ENCODE measurements around the gene ALOXE3.

ALOXE3 gene

DNA sequence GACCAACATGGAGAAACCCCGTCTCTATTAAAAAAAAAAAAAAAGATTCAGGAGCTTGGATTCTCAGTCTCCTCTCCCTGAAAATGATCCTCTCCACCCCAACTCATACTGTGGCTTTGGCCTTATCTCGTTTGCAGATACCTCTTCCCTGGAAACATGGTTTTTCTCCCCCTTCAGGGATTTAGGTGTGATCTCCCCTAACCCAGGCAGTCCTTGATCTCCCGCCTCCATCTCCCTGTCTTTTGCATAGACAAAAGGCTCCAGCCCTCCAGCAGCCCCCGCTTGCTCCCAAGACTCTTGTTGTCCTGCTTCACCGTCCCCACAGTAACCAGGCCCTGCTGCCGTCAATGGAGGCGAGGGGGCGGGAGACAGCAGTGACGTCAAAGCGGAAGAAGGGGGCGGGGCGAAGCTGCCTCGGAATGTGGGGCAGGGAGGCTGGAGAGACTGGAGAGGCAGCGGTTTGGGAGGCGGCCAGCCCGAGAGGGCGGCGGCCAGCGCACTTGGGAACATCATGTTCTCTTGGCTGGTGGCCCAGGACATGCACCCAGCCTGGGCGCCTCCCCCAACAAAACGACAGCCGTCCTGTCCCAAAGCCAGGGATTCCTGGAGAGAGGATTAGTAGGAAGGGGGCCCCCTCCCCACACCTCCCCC, 35.8 kb upstream of the ALOXE3 start:
- peak in 2 of 3 experiments; percentile 30 for DNase-seq

DNA sequence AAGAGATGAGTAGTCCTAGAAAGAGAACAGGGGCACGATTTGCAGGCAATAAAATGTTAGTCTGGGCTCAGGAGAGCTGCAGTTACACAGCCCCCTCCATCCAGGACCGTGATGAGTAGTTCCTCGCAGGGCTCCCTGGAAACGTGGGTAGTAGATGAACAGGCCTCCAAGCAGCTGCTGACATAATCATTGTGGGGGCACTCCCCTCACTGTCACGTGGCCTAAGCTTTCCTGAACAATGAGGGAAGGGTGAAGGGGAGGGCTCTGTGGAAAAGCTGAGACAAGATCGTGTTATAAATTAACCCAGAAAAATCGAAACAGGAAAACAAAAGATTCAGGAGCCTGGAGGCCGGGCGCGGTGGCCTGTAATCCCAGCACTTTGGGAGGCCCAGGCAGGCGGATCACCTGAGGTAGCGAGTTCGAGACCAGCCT, 35.2 kb upstream of the ALOXE3 start:
- DNase-seq: peak in 1 of 3 experiments; percentile 8

DNA sequence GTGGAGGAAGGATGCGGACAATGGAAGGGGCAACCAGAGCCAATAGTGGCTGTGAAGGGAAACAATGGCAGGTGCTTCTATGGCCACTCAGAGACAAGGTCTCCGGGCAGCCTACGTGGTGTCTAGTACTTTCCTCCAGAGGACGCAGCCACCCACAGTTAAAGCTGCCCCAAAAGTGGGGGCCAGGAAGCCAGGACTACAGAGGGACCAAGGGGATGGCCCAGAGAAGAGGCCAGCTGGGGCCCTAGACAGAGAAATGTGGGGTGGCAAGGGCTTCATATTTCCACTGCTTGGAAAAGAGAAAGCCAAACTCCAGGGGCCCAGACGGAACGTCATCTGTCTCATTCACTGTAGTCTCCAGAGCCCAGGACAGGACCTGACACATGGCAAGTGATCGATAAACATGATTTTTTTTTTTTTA, 34.7 kb upstream of the ALOXE3 start:
- no peak for DNase-seq

DNA sequence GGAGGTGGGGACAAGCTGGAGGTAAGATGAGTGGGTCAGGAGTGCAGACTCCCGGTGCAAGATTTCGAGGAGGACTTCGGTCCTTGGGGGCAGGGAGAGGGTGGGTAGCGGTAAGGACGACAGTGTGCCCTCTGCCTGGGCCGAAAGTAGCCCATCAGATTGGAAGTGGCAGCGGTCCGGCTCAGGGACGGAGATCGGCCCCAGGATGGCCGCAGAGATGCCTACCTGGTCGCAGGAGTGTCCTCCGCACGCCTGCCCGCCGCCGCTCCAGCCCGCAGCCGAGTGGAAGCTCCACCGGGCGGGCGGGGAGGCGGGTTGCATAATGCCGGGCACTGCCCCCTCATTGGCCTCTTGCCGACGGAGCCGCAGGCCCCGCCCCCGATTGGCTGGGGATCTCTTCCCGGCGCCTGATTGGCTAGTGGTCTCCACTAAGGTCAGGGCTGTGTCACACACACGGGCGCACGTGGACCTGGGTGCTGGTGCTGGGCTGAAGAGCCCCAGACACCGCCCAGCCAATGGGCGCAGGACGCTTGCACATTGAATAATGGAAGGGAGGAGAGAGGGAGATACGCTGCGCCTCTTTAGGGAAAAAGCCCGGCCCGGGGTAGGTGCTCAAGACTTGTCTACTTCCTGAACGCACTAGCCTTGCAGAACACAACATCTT, 33.9 kb upstream of the ALOXE3 start, which contains the start of gene PER1:
Gene PER1, minus strand, starts transcription at position 293 of the 664 bp plus-strand sequence. CDS start 1,698 bp downstream, outside the sequence.
- peak; percentile 86 to 92 (median 90) for DNase-seq

DNA sequence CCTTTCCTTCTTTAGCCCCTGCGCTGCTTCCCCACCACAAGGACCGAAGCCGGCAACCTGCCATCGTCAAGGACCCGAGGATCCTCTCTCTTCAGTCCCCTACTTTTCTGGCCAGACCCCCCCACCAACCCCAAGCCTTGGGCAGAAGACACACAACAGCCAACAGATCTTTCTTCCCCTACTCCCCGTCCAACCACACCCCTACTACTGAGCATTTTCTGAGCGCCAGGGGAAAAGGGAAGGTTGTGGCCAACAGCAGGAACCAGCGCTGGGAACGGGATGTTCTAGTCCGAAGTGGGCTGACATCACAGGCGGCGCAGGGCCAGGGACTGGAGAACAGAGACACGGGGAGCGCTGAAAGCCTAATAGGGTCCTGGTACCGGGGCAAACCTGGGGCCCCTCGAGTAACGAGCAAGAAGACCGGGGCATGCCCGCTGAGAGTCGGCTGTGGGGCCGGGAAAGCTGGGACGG, 33.4 kb upstream of the ALOXE3 start:
- DNase-seq: peak in 2 of 3 experiments; percentile 41 to 47

DNA sequence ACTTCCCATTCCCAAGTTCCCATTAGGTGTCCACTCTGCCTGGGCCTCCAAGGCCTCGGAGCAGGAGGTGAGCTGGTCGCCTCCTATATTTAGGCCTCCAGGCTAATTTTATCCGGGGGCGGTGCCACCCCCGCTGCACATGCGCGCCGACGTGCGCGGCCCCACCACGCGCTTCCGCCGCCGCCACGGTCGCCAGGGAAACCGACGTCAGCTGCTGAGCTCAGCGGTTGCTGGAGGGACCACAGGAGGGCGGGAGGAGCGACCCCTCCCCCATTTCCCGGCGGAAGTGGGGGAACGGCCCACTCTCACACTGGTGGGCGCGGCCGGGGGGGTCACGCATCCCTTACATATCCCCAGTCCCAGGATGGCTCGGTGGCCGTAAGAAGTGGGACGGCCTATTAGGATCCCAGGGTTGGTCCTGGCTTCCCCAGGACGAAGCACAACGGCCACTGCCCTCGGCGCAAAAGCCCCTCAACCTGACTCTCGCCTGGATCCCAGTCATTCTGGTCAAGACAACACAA, 32.9 kb upstream of the ALOXE3 start:
- DNase-seq: peak; percentile 67 to 84 (median 77)

DNA sequence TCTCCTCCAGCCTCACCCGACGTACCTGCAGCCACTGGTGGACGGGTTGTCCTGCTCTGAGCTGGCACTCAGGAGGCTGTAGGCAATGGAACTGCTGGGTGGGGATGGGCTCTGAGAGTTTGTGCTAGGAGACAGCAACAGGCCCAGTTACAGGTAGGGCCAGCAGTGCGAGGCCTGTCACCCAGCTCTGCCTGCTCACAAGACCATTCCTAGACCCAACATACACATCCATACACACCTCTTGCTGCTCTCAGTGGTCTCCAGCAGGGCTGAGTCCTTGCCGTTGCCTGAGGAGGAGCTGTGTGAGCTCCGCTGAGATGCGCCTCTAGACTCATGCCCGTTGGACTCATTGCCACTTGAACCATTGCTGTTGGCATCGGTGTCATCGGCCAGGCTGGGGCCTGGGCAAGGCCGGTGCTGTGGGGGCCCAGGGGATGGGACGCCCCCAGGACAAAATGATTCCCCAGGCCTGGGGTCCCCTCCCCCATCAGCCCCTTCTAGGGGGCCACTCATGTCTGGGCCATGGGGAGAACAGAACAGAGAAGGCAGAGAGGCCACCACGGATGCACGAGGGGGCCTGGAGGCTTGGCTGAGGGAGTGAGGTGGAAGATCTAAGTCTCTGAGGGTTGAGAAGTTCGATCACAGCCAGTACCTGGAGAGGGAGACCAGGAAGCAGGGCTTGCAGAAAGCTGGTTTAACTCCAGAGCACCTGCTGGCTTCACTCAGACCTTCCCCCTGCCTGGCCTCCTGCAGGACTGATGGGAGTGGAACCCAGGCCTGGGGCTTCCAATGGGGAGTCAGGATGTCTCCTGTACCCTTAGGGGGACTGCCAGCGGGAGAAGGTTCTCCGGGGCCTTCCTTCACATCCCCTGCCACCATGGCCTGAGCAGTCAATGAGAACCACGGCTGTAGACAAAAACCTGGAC, 32.1 kb upstream of the ALOXE3 start:
- DNase-seq: no peak

DNA sequence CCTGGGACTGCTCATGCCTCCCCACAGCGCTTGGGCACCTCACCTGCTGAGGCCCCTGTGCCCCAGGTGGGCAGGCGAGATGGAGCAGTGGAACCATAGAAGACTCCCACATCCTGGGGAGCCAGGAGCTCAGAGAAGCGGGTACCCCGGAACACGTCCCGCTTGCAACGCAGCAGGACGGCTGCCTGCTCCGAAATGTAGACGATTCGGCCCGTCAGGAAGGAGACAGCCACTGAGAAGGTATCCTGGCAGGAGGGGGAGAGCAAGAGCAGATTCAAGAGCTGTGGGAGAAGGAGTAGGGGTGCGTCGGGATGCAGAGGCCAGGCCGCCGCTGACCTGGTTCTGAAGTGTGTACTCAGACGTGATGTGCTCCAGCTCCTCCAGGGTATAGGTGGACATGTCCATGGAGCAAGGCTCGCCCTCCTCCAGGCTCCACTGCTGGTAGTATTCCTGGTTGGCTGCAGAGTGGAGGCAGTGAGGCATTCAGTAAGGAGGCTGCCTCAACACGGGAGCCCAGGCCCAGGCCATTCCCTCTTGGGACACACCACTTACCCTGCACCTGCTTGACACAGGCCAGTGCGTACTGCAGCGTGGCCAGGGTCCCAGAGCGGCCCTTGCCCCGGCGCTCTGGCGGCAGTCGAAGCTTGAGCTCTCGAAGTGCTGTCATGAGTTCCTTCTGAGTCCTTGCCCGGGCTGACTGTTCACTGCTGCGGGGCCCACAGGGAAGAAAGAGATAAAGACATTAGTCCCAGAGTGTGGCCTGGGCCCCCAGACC, 31.3 kb upstream of the ALOXE3 start:
- DNase-seq: no peak

DNA sequence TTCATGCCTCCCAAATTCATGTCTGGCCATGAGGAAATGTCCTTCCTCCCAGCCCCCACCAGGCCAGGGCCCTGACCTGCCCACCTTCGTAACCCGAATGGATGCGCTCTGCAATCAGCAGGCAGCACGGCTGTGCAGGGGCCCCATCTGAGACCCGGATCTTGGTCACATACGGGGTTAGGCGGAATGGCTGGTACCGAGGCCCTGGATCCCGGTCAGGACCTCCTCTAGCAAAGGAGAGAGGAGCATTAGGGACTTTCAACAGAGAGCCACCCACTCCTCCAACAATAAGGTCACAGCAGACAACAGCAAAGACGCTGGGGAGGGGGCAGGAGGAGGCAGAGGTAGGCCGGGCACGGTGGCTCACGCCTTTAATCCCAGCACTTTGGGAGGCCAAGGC, 30.2 kb upstream of the ALOXE3 start:
- DNase-seq: no peak

DNA sequence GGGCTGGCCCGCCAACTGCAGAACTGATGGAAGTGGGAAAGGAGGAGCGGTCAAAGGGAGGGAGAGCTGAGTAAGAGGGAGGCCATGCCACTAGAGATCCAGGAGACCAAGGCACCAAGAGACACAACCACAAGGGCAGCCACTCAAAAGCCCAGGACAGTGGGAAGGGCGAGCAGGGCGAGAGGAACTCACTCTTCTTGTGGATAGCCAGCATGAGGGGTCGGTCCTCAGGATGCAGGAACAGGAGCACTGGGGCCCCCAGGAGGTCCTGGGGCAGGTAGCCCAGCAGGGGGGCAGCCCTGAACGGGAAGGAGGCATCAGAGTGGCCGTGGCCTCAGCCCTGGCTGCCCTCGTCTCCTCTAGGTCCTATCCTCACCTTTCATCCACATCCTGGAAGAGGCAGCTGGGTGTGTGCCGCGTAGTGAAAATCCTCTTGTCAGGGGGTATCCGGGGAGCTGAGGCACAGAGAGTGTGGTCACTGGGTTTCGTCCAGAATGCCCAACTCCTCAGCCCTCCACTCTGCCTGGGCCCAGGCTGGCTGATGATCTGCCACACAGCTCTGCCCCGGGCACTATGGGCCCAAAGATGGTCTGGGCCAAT, 29.6 kb upstream of the ALOXE3 start:
- DNase-seq: no peak

DNA sequence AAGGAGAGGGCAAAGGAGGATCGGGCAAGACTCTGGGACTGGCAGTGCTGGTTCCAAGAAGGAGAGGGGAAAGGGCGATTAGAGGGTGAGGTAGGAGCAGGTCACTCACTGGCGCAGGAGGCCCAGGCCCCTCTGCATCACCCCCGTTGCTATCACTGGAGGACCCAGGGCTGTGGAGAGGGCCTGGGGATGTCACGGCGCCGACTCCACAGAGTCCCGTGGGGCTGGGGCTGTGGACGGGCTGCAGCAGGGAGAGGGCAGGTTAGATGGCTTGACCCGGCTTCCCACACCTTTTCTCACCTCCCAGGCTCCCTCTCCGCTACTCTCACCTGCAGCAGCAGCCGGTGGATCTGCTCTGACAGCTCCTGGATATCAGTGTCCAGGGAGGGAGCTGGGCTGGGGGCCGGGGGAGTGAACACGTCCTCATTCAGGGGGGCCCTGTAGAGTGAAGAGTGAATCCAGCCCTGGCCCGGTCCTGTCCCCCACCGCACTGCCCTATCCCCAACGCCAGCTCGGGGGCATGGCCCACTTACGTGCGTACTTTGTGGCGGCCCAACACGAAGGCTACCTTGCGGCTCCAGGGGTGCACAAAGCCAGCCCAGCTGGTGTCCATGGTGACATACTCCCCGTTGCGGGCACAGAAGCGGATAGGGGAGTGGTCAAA, 29.0 kb upstream of the ALOXE3 start:
- no peak for DNase-seq

DNA sequence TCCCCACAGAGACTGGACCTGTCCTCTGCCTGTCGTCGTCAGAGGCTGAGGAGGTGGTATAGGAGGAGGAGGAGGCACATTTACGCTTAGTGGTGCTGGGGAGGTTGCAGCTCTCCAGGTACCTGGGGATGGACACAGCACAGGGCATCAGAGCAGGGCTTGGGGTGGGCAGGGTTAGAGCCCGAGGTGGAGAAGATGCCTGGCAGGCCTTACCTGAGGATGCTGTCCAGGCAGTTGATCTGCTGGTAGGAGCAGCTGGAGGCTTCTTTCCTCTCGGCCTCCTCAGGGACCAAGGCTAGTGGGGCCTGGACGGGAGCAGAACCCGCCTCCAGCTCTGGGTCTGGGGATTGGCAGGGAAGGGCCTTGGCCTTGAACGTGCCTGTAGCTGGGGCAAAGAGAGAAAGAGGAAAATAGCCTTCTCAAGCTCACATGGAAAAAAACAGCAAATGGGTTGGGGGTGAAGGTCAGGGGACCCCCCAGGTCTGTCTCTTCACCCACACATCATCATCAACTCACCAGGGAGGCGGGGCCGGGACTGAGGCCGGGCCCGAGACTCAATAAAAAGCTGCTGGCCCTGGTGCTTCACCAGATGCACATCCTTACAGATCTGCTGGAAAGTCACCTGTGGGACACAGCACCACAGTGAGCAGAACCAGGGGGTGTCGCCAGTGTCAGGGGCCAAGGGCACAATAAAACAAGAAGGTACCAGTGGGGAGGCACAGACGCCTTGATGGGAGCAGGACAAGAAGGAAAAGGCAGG, 28.2 kb upstream of the ALOXE3 start:
- no peak for DNase-seq

DNA sequence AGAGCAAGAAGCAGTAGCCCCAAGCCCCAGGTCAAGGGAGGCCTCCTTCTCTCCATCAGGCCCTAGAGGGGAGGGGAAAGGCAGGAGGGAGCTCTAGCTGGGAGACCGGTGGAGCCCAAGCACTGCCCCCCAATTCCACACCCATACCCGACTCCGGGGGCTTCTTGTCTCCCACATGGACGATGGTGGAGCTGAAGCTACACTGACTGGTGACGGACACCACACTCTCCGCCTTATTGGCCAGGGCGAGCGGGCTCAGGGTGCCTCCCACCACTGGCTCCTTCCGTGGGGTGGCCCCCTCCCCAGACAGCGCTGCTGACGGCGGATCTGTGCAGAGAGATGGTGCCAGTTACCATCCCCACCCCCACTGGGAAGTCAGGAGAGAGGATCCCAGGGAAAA, 27.5 kb upstream of the ALOXE3 start:
- no peak for DNase-seq

DNA sequence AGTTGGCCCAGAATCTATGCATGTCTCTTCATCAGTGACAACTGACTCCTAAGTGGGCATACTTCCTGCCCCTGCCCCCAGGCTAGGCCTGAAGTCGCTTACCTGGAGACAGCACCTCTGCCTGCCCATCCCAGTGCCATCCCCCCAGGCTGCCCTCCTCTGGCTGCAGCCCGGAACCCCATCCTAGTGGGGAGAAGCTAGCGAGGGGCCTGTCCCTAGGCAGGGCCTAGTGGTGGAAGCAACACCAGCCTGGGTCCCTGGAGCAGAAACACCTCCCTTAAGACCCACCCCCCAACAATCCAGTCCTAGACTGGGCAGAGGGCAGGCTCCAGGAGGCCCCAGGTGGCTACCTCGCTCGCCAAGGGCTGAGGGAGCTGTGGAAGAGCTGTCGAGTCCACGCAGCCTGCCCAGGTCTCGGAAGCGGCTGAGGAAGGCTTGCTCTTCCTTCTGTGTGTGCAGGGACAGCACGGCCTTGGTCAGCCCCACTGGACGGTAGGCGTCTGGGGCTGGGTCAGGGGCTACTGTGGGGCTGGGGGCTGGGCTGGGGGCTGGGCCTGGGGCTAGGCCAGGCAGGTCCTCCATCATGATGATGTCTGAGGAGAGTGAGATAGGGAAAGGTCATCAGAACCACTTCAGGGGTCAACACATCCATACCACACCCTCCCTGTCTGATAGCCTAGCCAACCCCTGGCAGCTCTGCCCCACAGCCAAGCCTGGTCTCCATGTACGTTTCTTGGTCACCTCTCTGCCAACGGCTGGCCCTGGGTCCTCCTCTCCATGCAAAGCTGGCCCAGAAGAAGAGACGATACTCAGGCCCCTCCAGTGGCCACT, 26.3 kb upstream of the ALOXE3 start:
- DNase-seq: no peak

DNA sequence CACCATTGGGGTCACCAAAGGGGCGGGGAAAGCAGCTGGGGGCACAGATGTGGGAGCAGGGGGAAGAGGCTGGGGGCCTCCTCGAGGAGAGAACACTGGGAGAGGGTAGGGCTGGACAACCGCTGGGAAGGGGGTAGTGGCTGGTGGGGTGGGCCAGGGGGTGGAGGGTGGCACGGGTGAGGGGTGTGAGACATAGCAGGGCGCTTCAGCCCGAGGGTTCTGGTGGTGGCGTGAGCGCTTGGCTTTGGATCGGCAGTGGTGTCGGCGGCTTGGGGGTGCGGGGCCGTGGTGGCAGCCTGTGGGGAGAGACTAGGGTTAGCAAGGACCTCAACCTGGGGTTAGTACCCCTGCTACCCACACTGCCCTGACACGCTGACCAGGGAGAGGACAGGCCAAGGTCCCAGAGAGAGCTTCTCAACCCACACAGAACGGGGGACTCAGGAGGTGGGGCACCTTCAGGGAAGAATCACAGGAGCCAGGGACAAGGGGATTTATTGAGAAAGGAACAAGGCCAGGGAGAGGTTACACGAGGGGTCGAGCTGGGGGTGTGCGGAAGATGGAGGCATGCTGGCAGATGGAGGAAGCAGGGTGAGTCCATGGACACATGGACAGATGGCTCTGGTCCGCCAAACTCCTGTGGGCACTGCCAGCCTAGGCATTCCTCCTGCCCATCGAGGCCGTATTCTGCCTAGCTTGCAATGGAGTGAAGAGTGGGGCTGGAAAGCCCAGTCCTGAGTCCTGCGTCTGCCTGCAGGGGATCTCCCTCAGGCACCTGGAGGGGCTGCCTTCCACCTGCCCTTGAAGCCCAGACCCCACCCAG, 25.5 kb upstream of the ALOXE3 start:
- DNase-seq: no peak

DNA sequence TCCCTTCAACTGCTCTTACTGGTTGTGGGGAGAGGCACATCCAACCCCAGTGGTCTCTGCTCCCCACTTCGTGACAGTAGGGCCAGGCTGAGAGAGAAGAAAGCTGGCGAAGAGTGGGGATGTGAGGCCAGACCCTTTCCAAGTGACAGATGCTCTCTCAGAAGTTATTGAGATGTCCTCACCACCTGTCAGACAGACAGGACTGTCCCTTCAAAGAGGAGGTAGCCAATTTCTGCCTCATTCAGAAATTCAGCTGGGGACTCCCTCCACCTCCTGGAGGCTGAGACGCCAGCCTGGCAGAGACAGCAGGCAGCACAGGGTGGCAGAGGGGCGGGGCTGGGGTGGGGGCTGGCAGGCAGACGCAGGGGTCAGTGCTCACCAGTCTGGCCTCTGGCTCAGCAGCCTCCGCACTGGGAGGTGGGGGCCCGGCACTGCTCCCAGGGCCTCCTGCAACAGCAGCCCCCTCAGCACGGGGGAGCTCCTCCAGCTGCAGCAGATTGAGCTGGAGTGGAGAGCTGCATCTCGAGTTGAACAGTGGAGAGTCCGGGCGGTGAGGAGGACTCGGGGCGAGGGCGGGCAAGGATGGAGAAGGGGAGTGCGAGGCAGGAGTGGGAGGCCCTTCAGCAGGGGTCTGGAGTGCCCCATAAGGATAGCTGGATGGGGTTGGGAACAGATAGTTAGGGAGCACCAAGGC, 24.7 kb upstream of the ALOXE3 start:
- no peak for DNase-seq

DNA sequence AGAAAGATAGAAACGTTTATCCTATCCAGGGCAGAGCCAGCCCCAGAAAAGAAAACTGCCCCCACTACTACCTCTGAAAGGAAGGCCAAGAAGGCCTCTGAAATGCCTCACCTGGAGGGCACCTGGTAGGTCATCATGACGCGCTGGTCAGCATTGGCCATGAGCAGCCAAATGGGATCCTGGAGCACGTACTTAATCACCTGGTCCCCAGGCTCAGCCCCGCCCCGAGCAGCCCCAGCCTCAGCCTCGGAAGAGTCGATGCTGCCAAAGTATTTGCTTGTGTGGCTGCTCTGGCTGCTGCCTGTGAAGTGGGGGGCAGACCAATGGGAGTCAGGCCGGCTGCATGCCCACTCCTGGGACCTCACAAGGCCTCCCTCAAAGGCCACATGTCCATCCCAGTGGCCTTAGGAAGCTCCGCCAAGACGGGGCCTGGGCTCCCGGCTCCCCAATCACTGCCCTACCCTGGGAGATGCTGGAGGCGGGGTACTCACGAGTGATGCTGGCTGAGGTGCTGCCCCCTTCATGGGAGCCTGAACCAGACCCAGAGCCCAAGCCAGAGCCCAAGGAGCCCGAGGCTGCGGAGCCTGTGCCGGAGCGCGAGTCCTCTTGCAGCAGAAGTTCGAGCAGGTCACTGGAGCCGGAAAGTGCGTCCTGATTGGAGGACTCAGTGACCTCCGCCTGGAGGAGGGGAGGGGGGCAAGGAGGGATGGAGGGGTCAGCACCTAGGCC, 24.0 kb upstream of the ALOXE3 start:
- no peak for DNase-seq

Data from NCI-H1417 (cell line).